Activated CD8-positive, alpha-beta memory T cell treated with anti-CD3 and anti-CD28 coated beads, Interleukin-2, amount 50 U/mL, for 48 hours (primary cell): ENCODE measurements around the gene GEMIN4.
"Not testable (repeated sequence)": the region's sequence is repeated elsewhere in the genome, so short reads cannot be mapped to it uniquely, and the experiment has no call there.

ENCODE experiments used
- DNase-seq: peaks from one replicate; pipeline ENCODE4 v3.0.0-alpha.2; 2020

The GEMIN4 gene

GRCh38 chr17:699345-699744 lies 52.7 kb downstream of the GEMIN4 start:
- DNase-seq = no peak

GRCh38 chr17:698096-698495 lies 54.0 kb downstream of the GEMIN4 start:
- DNase-seq = not testable (repeated sequence)

- no peak for DNase-seq
Observed at GRCh38 chr17:697682-698081, 54.4 kb downstream of the GEMIN4 start.

GRCh38 chr17:696369-696768 lies 55.7 kb downstream of the GEMIN4 start:
- DNase-seq = no peak
